HG02588 (cell line): ENCODE measurements around the gene CTNNA3.

Source experiments
- ATAC-seq: cut with Tn5 transposase; IDR thresholded peaks from one replicate; pipeline ENCODE4 v1.9.1; 2021; ENCODE audit warnings: mild to moderate bottlenecking, moderate library complexity; ENCODE audit not compliant: unreplicated experiment

Gene CTNNA3

DNA sequence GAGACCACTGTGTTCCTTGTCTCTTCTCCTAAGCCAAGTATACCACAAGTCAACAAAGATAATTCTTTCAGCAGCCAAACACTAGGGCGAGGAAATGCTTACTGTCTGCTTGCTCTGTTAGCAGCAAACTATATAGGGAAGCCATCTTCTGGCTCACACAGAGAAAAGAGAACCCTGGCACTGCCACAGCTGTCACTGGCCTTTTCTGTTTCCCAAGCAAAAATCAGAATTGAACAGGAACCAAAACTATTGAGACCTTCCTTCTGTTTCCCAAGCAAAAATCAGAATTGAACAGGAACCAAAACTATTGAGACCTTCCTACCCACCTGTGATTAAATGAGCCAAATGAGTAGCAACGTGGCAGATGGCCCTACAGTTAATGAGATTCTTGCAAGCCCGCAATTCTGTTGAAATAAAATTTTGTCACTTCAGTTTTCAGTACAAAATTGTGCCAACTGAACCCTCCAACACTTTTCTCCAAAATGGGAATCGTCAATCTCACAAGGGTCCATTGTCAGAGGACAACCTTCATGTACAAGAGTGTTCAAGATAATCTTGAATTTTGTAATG is 715.7 kb downstream of the CTNNA3 start:
- ATAC-seq = no peak

DNA sequence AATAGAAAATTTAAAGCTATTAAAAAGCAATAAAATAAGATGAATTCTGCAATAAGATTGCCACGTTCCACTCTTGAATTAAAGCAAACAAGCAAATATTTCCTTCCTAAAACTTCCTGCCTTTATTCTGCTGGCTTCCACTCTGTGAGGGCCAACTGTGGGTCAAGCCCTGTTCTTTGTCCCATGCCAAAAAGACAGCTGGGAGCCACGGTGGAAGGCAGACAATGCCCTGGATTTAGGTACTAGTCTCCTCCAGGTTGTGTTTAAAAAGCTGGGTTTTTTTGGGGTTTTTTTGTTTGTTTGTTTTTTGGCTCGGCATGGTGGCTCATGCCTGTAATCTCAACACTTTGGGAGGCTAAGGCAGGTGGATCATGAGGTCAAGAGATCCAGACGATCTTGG is 731.0 kb downstream of the CTNNA3 start:
- ATAC-seq = no peak

DNA sequence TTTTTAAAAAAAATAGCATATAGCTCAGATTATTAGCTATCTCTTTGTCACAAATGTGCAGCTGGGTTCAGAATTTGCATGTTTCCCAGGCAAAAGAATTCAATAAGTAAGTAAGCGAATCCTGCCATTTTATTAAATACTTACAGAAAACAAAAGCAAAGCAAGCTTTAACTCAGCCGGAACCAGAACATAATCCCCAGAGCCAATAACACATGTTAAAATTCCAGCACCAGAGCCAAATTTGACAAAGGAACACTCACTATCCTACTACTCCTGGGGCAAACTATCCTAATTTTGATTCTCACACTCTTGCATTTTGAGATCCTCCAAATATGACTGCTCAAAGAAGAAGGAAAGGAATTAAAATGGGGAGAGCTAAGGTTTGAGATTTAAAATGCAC is 737.5 kb downstream of the CTNNA3 start:
- ATAC-seq = no peak

DNA sequence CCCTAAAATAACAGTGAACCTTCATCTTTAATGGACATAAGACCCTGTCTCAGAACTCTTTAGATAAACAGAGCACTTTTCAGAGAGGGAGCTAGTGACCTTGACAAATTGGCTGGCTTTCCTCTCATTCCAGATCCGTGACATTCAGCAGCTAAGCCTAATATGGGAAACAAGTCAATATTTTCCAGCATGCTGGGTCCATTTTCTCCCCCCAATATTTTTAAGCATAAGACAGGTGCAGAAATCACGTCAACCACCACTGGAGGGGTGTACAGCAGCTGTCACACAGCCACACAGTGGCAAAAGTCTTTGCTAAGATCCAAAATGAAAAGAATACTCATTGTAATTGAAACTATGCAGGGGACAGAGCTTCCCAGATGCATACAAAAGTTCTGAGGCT is 744.1 kb downstream of the CTNNA3 start:
- no peak for ATAC-seq

DNA sequence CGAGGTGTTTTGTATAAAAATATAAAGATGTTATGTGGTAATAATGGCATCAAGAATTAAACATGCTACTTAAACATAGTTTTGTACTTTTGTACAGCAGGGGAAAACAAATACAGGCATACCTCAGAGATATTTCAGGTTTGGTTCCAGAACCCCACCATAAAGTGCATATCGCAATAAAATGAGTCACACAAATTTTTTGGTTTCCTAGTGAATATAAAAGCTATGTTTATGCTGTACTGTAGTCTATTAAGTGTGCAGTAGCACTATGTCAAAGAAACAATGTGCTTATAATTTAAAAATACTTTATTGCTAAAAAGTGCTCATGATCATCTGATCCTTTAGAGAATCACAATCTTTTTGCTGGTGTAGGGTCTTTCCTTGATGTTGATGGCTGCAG is 752.4 kb downstream of the CTNNA3 start:
- ATAC-seq = no peak

DNA sequence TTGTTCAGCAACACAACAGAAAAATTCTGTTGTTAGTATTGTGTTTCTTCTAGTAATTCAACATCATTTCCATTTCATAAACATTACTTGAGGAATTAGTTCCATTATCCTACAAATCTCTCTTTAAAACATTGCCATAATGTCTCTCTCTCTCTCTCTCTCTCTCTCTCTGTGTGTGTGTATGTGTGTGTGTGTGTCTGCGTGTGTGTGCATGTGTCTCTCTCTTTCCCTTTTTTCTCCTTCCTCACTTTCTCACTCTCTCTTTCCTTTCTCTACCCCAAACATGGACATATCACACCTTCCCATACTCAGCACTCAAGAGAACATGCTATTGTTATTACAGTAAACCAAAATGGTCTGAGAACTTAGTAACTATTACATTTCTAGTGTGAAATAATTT is 753.6 kb downstream of the CTNNA3 start:
- no peak for ATAC-seq

DNA sequence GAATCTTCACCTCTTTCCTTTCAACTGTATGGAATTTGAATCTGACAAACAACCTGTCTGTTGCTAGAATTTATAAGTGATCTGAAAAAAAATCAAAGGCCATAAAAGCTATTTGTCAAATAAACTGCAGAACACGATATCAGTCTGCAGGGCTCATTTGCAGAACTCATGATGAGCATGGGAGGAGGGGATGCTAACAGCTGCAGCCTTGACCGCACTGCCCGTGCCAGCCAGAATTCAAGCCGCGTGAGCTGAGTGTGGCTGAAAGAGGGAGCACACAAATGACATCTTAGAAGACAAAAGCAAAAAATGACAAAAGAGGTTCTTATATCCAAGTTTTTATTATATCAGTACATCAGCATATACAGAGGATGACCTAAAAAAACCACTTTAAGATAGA is 754.5 kb downstream of the CTNNA3 start:
- no peak for ATAC-seq

DNA sequence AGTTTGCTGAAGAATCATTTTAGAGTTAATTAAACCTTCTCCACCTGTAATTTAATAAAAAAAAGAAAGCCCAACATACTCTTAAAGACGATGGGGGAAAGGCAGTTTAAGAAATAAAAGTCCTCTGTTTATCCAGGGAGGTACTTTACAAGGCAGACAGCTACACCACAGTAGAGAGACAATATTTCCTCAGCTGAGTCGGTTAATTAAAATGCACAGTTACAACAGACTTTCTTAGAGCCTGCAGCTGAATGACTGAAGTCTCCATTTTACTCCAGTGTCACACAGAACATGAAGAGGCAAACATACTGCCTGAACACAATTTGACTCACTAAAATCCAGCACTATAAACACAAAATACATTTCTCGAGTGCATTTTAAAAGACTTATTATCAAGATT is 755.0 kb downstream of the CTNNA3 start:
- no peak for ATAC-seq

DNA sequence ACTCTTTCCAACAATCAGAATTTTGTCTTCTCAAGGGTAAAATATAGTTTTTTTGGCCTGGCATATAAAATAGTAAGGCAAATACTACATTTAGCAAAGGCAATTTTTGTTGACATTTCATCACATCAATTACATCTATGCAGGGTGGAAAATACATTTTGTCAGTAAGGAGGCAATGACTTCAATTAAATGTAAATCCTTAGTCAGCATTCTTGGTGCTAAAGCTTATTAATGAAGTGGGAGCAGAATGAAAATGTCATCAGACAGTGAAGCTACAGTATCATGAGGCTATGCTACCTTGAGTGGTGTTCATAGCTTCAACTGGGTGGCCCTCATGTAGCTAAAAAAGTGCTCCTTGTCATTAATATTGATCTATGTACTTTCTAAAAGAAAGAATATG is 761.3 kb downstream of the CTNNA3 start:
- no peak for ATAC-seq

DNA sequence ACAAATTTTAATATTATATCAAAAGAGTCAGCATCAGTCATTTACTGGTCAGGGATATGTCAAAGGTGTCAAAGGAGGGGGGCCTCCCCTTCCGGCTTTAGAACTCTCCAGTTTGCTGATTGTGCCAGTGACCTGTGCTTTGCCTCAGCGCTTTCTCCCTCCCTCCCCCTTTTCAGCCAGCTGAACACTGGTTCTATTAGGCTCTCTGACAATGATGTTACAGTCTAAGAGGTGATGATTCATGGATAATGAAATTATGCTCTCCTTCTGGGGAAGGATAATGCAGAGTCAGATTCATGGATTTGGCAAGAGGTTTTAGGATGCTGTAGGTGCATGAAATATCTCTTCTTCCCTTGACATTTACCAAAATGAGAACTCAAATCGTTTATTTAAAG is 764.0 kb downstream of the CTNNA3 start:
- no peak for ATAC-seq

DNA sequence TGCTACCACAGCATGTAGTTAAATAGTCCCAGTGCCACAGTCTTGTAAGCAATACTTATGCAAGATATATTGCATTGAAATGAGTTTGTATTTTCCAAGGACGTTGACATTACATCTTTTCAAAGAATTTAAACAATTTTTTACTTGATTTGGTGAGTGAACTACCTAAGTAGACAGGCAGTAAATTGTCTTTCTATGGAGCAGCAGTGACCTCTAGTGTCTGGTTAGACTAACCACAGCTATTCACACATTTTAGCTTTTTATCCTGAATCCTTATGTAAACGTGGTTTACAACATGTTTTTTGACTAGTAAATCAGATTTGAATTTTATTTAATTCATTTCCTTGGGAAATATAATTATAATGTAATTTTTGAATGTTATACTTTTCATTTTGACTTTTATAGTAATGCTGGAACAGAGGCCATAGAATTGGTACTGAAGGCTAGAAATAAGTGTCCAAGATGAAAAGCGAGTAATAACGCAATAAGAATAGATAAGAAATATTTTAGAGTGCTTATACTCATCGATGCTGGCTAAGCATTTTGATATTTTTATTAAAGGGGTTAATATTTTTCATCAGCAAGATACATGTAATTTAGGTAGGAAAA is 764.6 kb downstream of the CTNNA3 start:
- ATAC-seq = peak; percentile 84

DNA sequence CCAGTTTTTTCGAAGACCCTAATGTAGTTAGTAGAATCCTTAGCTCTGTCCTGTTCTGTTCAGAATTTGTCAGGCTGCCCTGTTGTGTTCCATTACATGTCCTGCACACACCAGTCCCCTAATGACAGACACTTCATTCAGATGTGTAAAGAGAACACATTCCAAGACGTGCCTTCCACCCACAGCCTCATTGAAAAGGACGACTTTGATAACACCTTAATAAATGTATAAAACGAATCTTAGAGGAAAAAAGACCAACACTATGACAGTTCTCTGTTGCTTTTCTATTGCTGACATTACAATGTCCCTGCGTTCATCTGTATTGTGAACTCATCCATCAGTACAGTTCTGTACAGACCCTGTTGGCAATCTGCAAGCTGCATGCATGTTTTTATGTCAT is 766.6 kb downstream of the CTNNA3 start:
- no peak for ATAC-seq

DNA sequence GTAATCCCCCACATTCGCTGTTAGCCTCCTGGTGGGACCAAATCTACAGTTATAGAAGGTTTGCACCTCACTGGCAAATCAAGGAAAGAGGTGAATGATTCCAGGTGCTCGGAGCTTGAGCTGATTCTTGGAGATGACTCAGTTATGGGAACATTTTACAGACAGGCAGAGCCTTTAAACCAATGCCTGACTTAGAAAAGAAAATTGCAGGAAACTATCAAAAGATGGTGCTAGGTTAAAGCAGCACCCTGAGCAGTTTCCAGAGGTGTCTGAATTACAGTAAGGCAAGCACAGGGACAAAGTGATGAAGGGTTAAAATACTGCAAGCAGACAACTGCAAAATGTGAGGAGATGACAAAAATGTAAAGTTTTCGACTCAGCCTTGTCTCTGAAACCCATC is 767.2 kb downstream of the CTNNA3 start:
- ATAC-seq = no peak

DNA sequence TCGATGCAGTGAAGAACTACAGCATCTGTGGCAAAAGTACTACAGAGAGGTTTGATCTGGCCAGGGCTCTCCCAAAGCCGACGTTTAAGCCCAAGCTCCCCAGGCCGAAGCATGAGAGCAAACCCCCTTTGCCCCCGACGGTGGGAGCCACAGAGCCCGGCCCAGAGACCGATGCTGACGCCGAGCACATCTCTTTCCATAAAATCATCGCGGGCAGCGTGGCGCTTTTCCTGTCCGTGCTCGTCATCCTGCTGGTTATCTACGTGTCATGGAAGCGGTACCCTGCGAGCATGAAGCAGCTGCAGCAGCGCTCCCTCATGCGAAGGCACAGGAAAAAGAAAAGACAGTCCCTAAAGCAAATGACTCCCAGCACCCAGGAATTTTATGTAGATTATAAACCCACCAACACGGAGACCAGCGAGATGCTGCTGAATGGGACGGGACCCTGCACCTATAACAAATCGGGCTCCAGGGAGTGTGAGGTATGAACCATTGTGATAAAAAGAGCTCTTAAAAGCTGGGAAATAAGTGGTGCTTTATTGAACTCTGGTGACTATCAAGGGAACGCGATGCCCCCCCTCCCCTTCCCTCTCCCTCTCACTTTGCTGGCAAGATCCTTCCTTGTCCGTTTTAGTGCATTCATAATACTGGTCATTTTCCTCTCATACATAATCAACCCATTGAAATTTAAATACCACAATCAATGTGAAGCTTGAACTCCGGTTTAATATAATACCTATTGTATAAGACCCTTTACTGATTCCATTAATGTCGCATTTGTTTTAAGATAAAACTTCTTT is 767.8 kb downstream of the CTNNA3 start:
- no peak for ATAC-seq

DNA sequence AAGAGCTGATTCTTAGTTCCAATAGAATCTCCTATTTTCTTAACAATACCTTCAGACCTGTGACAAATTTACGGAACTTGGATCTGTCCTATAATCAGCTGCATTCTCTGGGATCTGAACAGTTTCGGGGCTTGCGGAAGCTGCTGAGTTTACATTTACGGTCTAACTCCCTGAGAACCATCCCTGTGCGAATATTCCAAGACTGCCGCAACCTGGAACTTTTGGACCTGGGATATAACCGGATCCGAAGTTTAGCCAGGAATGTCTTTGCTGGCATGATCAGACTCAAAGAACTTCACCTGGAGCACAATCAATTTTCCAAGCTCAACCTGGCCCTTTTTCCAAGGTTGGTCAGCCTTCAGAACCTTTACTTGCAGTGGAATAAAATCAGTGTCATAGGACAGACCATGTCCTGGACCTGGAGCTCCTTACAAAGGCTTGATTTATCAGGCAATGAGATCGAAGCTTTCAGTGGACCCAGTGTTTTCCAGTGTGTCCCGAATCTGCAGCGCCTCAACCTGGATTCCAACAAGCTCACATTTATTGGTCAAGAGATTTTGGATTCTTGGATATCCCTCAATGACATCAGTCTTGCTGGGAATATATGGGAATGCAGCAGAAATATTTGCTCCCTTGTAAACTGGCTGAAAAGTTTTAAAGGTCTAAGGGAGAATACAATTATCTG is 768.6 kb downstream of the CTNNA3 start:
- ATAC-seq = no peak

DNA sequence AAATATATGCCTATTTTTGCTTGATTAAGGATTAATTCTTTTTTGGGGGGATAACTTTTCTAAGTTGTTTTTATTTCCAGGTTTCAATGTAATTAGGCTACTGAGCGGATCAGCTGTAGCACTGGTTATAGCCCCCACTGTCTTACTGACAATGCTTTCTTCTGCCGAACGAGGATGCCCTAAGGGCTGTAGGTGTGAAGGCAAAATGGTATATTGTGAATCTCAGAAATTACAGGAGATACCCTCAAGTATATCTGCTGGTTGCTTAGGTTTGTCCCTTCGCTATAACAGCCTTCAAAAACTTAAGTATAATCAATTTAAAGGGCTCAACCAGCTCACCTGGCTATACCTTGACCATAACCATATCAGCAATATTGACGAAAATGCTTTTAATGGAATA is 769.2 kb downstream of the CTNNA3 start:
- no peak for ATAC-seq

DNA sequence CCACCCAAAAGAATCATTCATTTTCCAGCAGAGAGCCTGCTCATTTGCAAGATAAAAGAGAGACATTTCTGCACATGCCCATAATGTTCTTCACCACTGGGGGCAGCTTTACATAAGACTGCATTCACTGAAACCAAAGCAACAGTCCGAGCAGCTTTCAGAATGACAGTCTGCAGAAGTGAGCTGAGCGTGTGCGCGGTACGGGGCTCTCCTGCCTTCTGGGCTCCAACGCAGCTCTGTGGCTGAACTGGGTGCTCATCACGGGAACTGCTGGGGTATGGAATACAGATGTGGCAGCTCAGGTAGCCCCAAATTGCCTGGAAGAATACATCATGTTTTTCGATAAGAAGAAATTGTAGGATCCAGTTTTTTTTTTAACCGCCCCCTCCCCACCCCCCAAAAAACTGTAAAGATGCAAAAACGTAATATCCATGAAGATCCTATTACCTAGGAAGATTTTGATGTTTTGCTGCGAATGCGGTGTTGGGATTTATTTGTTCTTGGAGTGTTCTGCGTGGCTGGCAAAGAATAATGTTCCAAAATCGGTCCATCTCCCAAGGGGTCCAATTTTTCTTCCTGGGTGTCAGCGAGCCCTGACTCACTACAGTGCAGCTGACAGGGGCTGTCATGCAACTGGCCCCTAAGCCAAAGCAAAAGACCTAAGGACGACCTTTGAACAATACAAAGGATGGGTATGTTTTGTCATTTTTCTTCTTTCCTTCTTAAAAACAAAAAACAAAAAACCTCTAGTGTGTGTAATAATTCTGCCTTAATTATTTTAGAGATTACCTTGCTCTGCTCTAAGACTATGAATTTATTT is 769.9 kb downstream of the CTNNA3 start, which contains the start of gene LRRTM3:
Gene LRRTM3, plus strand, starts transcription at position 141 of the 820 bp plus-strand sequence.
- peak; percentile 100 for ATAC-seq

DNA sequence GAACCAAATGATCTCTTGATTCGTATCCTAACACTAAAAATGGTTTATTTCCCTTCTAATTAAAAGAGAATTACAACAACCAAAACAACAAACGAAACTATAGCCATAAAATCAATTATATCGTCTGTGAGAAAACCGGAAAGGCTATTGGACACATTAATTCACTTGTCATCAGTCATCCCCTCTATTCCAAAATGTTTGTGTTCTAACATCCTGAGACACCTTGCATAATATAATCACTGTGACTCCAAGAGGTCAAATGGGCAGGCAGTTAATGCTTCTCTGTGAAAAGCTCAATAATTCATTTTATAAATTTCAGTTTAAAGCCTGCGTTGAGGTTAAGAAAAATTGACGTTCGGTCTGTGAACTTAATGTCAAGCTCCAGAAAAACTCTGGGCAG is 770.6 kb downstream of the CTNNA3 start:
- no peak for ATAC-seq

DNA sequence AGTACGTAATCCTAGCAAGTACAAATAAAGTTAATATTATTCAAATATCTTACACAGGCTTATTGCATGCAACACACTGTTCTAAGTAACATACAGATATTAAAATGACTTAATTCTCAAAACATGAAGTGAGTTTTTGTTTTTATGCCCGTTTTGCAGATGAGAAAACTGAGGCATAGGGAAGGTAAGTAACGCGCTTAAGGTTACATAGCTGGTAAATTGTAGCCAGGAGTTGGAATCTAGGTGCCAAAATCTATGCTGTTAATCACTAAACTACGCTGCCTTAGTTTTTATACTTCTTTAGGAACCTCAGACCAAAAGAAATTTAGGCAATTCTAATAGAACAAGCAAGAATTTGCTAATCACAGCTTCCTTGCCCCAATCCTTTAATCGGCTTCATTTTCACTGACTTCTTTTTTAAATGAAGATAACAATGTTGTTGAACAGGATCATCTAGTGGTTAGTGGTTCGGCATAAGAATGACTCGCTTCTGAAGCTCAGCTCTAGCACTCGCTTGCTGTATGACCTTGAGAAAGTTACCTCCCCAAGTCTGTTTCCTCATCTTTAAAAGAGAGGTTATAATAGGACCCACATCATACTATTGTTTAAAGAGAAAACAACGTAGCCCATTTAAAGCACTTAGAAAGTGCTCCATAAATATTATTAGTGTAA is 771.2 kb downstream of the CTNNA3 start:
- no peak for ATAC-seq

DNA sequence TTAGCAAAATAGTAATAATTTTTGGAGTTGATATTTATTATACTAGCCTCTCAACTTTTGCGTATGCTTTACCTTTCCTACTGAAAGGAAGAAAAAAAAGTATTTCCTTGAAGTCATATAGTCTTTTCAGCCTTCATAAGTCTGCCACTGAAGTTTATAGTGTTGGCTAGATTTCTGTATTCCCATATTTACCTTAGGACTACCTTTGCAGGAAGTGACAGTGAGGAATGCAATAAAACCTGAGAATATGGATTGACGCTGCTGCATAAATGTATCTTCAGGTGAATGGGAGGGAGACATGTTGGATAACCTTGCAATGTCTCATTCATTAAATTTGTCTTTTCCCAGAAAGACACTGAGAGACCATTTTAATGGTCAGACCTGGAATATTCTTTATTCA is 776.7 kb downstream of the CTNNA3 start:
- no peak for ATAC-seq
